Calu3 (cell line): ENCODE results near the gene CXCR1. TPM values are rescaled to one million over a fixed set of nuclear protein-coding genes. Genes with fewer than 3 reads are reported as not detected.
A peak's percentile ranks its signal among the peaks of the same experiment; 100 is the strongest.

Source experiments
- BruUV-seq: library from RNA; stranded (reverse); fragments of 400-500 nt; replicated peaks from 2 replicates; lab custom pipeline; 2021; lab: Mats Ljungman, UMichigan
- CTCF ChIA-PET: fragments of 300-600 bp; sonication (Branson Sonifier 250); formaldehyde crosslinking; loops from one replicate; lab custom pipeline; 2022; ENCODE audit warnings: antibody characterized with exemption; lab: Charles Lee
- DNase-seq: peaks from one replicate; pipeline ENCODE4 v3.0.0; 2022
- H3K27ac Mint-ChIP-seq: one replicate; pipeline ENCODE4 v1.8.0; 2022; ENCODE audit warnings: mixed read lengths; ENCODE audit not compliant: unreplicated experiment
- H3K27me3 Mint-ChIP-seq: one replicate; pipeline ENCODE4 v1.8.0; 2022; ENCODE audit warnings: mixed read lengths; ENCODE audit not compliant: unreplicated experiment
- H3K36me3 Mint-ChIP-seq: one replicate; pipeline ENCODE4 v1.8.0; 2022; ENCODE audit warnings: mild to moderate bottlenecking, moderate library complexity, mixed read lengths; ENCODE audit not compliant: insufficient read depth, unreplicated experiment
- H3K4me1 Mint-ChIP-seq: one replicate; pipeline ENCODE4 v1.8.0; 2022; ENCODE audit warnings: mild to moderate bottlenecking, low read depth, mixed read lengths; ENCODE audit not compliant: unreplicated experiment
- H3K4me3 Mint-ChIP-seq: one replicate; pipeline ENCODE4 v1.8.0; 2022; ENCODE audit warnings: mild to moderate bottlenecking, low read depth, moderate library complexity, mixed read lengths; ENCODE audit not compliant: unreplicated experiment
- H3K9me3 Mint-ChIP-seq: one replicate; pipeline ENCODE4 v1.8.0; 2022; ENCODE audit warnings: low read depth, mixed read lengths; ENCODE audit not compliant: unreplicated experiment
- intact Hi-C: fragments of 100-400 bp; cut with micrococcal nuclease; formaldehyde crosslinking; loops from one replicate; pipeline ENCODE4 v1.10.0; 2022; ENCODE audit not compliant: unreplicated experiment
- total RNA-seq: library from RNA; stranded (reverse); gene quantifications from 2 replicates; pipeline ENCODE4 v1.2.3, GENCODE V29; 2022
- TF ChIP-seq, protein P1 (sequence below): fragments of 200-600 bp; IDR thresholded peaks from one replicate; pipeline ENCODE4 v1.8.0; 2022; ENCODE audit warnings: antibody characterized with exemption; ENCODE audit not compliant: unreplicated experiment

The CXCR1 gene
- total RNA-seq, 1 experiment from 2014 or later: not detected

DNA sequence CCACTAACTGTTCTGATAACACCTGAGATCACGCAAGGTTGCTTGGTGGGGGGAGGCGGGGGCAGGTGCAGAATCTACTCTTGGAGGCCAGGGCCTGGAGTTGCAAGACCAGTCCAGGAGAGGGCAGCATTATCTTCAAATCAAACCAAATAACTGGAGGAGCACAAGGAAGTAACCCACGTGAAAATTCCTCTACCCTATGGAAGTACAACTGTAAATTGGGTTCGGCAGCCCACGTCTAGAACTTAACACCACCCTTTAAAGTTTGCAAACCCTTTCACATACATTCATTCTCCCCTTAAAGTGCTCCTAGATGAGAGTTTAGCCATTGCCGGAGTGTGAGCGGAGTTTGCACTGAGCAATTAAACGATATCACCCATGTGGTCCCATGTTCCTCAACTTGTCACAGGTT lies 19.6 kb upstream of the CXCR1 start:
- TF ChIP-seq, protein P1, sequence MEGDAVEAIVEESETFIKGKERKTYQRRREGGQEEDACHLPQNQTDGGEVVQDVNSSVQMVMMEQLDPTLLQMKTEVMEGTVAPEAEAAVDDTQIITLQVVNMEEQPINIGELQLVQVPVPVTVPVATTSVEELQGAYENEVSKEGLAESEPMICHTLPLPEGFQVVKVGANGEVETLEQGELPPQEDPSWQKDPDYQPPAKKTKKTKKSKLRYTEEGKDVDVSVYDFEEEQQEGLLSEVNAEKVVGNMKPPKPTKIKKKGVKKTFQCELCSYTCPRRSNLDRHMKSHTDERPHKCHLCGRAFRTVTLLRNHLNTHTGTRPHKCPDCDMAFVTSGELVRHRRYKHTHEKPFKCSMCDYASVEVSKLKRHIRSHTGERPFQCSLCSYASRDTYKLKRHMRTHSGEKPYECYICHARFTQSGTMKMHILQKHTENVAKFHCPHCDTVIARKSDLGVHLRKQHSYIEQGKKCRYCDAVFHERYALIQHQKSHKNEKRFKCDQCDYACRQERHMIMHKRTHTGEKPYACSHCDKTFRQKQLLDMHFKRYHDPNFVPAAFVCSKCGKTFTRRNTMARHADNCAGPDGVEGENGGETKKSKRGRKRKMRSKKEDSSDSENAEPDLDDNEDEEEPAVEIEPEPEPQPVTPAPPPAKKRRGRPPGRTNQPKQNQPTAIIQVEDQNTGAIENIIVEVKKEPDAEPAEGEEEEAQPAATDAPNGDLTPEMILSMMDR: peak; percentile 85
- no peaks in the 10 kb centered on the region for H3K36me3 Mint-ChIP-seq
- no peaks in the 10 kb centered on the region for H3K9me3 Mint-ChIP-seq
- intact Hi-C loops: loop anchor here (1.0 to 10.0 kb wide), 4 partner anchors 45 to 208 kb away; partner anchors contain the start of genes CTDSP1 and GPBAR1
- no peak overlapping the region for H3K4me3 Mint-ChIP-seq
- peaks cover 24% of the 10 kb centered on the region for H3K27me3 Mint-ChIP-seq
- DNase-seq: peak; percentile 76
- H3K27ac Mint-ChIP-seq: peak overlapping the region; percentile 52
- CTCF ChIA-PET: no interaction called here
- H3K4me1 Mint-ChIP-seq: peaks cover 16% of the 10 kb centered on the region
- BruUV-seq: no TSS peak

DNA sequence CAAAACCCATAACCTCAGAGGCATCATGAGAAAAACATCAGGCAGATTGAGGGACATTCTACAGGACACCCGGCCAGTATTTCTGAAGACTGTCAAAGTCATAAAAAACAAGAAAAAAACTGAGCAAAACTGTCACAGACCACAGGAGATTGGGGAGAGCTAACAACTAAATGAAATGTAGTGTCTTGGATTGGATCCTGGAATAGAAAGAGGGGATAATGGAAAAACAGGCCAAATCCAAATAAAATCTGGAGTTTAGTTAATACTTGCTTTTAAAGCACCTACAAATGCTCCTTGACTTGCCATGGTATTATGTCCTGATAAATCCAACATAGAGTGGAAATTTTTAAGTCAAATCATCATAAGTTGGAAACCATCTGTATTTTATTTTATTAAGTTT lies 17.6 kb upstream of the CXCR1 start:
- Mint-ChIP-seq H3K36me3 (no peaks in the 10 kb centered on the region), H3K9me3 (no peaks in the 10 kb centered on the region), H3K4me1 (peaks cover 16% of the 10 kb centered on the region), H3K27me3 (peaks cover 40% of the 10 kb centered on the region), H3K4me3 (no peak overlapping the region), H3K27ac (no peak overlapping the region)
- DNase-seq: no peak
- CTCF ChIA-PET: no interaction called here
- no TSS peak for BruUV-seq
- TF ChIP-seq, protein P1: no peak
- intact Hi-C loops: loop anchor here (10.0 kb wide), 1 partner anchor 210 kb away; the partner anchor contains the start of gene CTDSP1

DNA sequence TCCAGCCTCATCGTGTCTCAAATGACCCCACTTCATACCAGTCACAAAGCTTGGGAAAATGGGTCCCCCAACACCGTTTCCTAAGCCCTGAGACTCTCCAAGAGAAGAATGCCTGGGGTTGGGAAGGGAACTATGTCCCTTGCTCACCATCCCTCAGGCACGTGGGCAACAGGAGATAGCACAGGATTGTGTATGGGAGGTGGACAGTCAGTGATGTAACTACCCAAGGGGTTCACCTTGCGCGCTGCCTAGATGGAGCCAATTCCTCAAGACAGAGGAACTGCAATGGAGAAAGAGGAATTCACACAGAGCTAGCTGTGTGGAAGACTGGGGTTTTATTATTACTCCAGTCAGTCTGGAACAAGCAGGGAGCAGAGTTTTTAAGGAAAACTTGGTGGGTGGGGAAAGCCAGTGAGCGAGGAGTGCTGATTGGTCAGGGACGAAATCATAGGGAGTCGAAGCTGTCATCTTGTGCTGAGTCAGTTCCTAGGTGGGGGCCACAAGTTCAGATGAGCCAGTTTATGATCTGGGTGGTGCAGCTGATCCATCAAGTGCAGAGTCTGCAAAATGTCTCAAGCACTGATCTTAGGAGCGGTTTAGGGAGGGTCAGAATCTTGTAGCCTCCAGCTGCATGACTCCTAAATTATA lies 13.8 kb upstream of the CXCR1 start:
- H3K4me3 Mint-ChIP-seq: no peak overlapping the region
- DNase-seq: no peak
- peaks cover 57% of the 10 kb centered on the region for H3K27me3 Mint-ChIP-seq
- BruUV-seq: no TSS peak
- no peaks in the 10 kb centered on the region for H3K36me3 Mint-ChIP-seq
- H3K9me3 Mint-ChIP-seq: no peaks in the 10 kb centered on the region
- CTCF ChIA-PET: interaction anchor here (1.2 kb wide), 1 partner anchor 107 kb away, joined by 3 read pairs; no protein-coding TSS in a partner anchor
- no peaks in the 10 kb centered on the region for H3K4me1 Mint-ChIP-seq
- intact Hi-C loops: loop anchor here (10.0 kb wide), 1 partner anchor 214 kb away; the partner anchor contains the start of gene CTDSP1
- TF ChIP-seq, protein P1: no peak
- H3K27ac Mint-ChIP-seq: no peak overlapping the region

DNA sequence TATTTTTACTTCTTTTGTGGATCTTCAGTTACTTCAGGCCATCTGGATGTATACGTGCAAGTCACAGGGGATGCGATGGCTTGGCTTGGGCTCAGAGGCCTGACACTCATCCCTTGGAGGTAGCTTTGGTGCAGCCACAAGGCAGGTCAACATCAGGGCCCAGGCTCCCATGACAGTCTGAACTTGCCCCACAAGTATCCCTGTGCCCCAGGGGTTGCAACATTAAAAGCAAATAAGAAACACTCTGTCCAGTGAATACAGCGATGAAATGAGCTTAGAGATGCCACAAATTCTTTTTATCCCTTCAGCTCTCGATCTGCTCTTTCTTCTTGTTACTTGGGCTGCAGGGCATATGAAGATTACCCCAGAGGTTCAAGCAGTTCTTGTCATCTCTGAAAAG lies 13.0 kb upstream of the CXCR1 start:
- no peaks in the 10 kb centered on the region for H3K4me1 Mint-ChIP-seq
- TF ChIP-seq, protein P1: no peak
- CTCF ChIA-PET: no interaction called here
- peaks cover 57% of the 10 kb centered on the region for H3K27me3 Mint-ChIP-seq
- H3K4me3 Mint-ChIP-seq: no peak overlapping the region
- intact Hi-C loops: loop anchor here (10.0 kb wide), 1 partner anchor 215 kb away; the partner anchor contains the start of gene CTDSP1
- DNase-seq: no peak
- H3K9me3 Mint-ChIP-seq: no peaks in the 10 kb centered on the region
- no TSS peak for BruUV-seq
- H3K36me3 Mint-ChIP-seq: no peaks in the 10 kb centered on the region
- H3K27ac Mint-ChIP-seq: no peak overlapping the region
